Suprapubic skin (tissue), 4 donors: ENCODE data around the gene MYO1E. TPM values are rescaled to one million over a fixed set of nuclear protein-coding genes. Genes with fewer than 3 reads are reported as not detected.

Experiments
- DNase-seq, 2 donors: peaks; one replicate each; pipeline ENCODE4 v3.0.0-alpha.2; 2019; ENCODE audit warnings: low spot score in 2 of 2
- H3K27ac ChIP-seq: fragments of 200-600 bp; sonication (generic); one replicate; pipeline ENCODE4 v1.5.1; 2019
- H3K27me3 ChIP-seq: fragments of 200-600 bp; sonication (generic); one replicate; pipeline ENCODE4 v1.5.1; 2019
- H3K36me3 ChIP-seq: fragments of 200-600 bp; sonication (generic); one replicate; pipeline ENCODE4 v1.5.1; 2019
- H3K4me1 ChIP-seq: fragments of 200-600 bp; sonication (generic); one replicate; pipeline ENCODE4 v1.5.1; 2019
- H3K4me3 ChIP-seq: fragments of 200-600 bp; sonication (generic); one replicate; pipeline ENCODE4 v1.5.1; 2019; ENCODE audit warnings: mild to moderate bottlenecking
- H3K9me3 ChIP-seq: fragments of 200-600 bp; sonication (generic); one replicate; pipeline ENCODE4 v1.5.1; 2019
- EP300 ChIP-seq: sonication (generic); formaldehyde crosslinking; IDR thresholded peaks from one replicate; pipeline ENCODE4 v1.6.1; 2017; ENCODE audit warnings: antibody characterized with exemption
- POLR2A ChIP-seq, 2 donors: fragments of 450-650 bp; IDR thresholded peaks; one replicate each; pipeline ENCODE4 v1.6.1; 2017; ENCODE audit warnings: antibody characterized with exemption in 2 of 2, mild to moderate bottlenecking in 2 of 2, moderate library complexity in 2 of 2
- POLR2AphosphoS5 ChIP-seq, 3 donors: sonication (generic); formaldehyde crosslinking; IDR thresholded peaks; one replicate each; pipeline ENCODE4 v1.6.1; 2017; ENCODE audit warnings: antibody characterized with exemption in 3 of 3
- WGBS: methylation state at CpG from one replicate; pipeline ENCODE4 v1.1.5; 2018; 5-methylcytosine and 5-hydroxymethylcytosine counted together
- total RNA-seq, 4 donors: library from RNA; depleted of rRNA; stranded (reverse); fragments of >200 nt; gene quantifications; one replicate each; pipeline ENCODE4 v1.1.0, GENCODE V29; 2016
- TF ChIP-seq, protein P1 (sequence below), 2 donors: fragments of 200-600 bp in 1 of 2; fragments of 450-650 bp in 1 of 2; sonication (generic) in 1 of 2; IDR thresholded peaks; one replicate each; pipeline ENCODE4 v1.5.1; 2016 to 2019; ENCODE audit warnings: antibody characterized with exemption in 2 of 2, mild to moderate bottlenecking in 1 of 2, moderate library complexity in 1 of 2

Gene MYO1E
- total RNA-seq, 4 donors from 2014 or later: 79.7 to 171 (median 144) TPM

DNA sequence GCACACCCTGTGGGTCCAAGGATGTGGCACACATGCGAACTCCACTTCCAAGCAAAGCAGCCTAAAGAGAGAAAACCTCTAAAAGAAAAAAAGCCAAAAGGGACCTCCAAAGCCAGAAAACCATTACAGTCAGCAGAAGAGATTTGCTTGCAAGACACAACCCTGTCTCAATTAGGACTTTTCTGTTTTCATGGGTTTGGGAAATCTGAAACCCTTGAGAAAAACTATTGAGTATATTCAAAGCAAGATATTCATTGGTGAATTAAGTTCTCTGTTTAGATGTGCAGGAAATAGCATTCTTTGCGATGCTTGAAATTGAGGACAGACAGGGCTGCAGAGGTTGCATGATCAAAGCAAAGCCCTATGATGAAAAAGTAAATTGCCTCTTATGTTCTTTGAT, 176.3 kb downstream of the MYO1E start:
- TF ChIP-seq, protein P1, sequence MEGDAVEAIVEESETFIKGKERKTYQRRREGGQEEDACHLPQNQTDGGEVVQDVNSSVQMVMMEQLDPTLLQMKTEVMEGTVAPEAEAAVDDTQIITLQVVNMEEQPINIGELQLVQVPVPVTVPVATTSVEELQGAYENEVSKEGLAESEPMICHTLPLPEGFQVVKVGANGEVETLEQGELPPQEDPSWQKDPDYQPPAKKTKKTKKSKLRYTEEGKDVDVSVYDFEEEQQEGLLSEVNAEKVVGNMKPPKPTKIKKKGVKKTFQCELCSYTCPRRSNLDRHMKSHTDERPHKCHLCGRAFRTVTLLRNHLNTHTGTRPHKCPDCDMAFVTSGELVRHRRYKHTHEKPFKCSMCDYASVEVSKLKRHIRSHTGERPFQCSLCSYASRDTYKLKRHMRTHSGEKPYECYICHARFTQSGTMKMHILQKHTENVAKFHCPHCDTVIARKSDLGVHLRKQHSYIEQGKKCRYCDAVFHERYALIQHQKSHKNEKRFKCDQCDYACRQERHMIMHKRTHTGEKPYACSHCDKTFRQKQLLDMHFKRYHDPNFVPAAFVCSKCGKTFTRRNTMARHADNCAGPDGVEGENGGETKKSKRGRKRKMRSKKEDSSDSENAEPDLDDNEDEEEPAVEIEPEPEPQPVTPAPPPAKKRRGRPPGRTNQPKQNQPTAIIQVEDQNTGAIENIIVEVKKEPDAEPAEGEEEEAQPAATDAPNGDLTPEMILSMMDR (IDR thresholded peaks at IDR 0.05): no peak
- TF ChIP-seq POLR2A (IDR thresholded peaks at IDR 0.05) (no peak), EP300 (no peak), POLR2AphosphoS5 (IDR thresholded peaks at IDR 0.05) (no peak)
- no peaks in the 10 kb centered on the region for H3K9me3 ChIP-seq
- no peak for DNase-seq
- H3K36me3 ChIP-seq: peaks cover 43% of the 10 kb centered on the region
- no peaks in the 10 kb centered on the region for H3K27me3 ChIP-seq
- H3K4me1 ChIP-seq: no peaks in the 10 kb centered on the region
- H3K27ac ChIP-seq: no peak overlapping the region
- 96% methylated on average over 2 of the region's 2 CpGs for WGBS
- no peak overlapping the region for H3K4me3 ChIP-seq

DNA sequence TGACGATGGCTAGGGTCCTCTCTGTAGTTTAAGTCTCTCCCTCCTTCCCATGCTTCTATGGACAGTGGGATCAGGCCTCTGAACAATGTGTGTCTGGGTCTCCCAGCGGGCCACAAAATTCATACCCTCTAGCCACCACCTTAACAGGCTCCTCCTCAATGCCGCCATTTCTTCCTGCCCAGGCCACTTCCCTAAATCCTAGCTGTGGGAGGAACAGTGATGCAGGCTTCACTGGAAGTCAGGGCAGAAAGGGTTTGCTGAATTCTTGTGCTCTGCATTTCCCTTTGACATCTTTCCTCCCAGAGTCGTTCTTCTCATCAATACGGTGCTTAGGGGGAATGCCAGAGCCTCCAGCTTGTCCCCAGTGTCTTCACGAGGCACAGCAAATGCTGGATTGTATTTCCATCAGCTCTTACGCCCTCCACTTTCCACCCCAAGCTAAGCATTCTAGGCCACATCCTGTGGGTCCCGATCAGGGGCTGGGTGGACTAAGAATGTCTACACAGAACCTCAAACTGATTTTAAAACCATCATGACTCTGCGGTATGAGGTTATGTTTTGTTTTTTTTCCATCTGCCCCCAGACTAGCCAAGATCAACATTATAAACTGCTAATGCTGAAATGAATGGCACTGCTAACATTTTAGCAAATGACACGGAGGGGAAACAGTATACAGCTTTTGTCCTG, 177.9 kb downstream of the MYO1E start:
- 94% methylated on average over 10 of the region's 10 CpGs for WGBS

DNA sequence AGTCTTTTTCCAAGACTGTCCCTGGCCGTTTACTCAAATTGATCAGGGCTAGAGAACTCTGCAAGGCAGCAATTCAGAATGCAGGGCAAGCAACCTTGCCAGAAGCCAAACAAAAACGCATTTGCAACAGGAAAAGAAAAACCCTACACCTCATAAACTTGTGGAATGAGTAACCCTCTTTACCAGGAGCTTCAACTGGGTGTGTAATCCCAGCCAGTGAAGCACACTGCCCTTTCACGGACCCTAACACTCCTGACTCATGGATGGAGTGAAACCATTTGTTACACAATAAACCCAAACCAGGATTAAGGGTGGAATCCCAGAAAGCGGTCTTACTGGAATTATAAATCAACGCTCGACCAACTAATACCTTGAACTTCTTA, 180.8 kb downstream of the MYO1E start:
- 74% methylated on average over 6 of the region's 6 CpGs for WGBS
- no peaks in the 10 kb centered on the region for H3K9me3 ChIP-seq
- no peaks in the 10 kb centered on the region for H3K27me3 ChIP-seq
- H3K36me3 ChIP-seq: peaks cover 56% of the 10 kb centered on the region
- no peak for DNase-seq
- H3K4me3 ChIP-seq: no peak overlapping the region
- no peak overlapping the region for H3K27ac ChIP-seq
- H3K4me1 ChIP-seq: no peaks in the 10 kb centered on the region
- TF ChIP-seq EP300: no peak
- TF ChIP-seq POLR2AphosphoS5 (IDR thresholded peaks at IDR 0.05): no peak
- TF ChIP-seq, protein P1 (IDR thresholded peaks at IDR 0.05): no peak
- no peak for TF ChIP-seq POLR2A (IDR thresholded peaks at IDR 0.05)

More for the DNA sequence above, 177.9 kb downstream of the MYO1E start:
- no peak for DNase-seq
- no peak overlapping the region for H3K4me3 ChIP-seq
- no peaks in the 10 kb centered on the region for H3K9me3 ChIP-seq
- no peaks in the 10 kb centered on the region for H3K27me3 ChIP-seq
- no peak for TF ChIP-seq POLR2AphosphoS5 (IDR thresholded peaks at IDR 0.05)
- H3K4me1 ChIP-seq: no peaks in the 10 kb centered on the region
- peaks cover 50% of the 10 kb centered on the region for H3K36me3 ChIP-seq
- no peak overlapping the region for H3K27ac ChIP-seq

DNA sequence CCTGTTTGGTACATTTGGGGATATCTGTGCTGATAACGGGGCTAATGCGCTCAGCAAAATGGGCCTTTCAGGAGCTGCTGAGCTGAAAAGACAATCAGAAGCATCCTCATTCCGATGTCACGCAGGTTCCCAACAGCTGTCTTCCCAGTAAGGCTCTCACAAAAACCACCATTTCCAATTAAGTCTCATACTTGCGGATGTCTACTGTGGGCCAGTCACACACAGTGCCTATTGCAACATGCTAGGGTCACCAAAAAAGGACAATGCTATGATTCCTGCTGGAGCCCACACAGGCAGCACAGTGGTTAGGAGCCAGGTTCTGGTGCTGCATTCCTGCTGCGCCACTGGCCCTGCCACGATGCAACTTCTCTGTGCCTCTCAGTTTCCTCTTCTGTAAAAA, 182.4 kb downstream of the MYO1E start:
- H3K4me1 ChIP-seq: no peaks in the 10 kb centered on the region
- peaks cover 58% of the 10 kb centered on the region for H3K36me3 ChIP-seq
- H3K4me3 ChIP-seq: no peak overlapping the region
- H3K9me3 ChIP-seq: no peaks in the 10 kb centered on the region
- no peak overlapping the region for H3K27ac ChIP-seq
- WGBS: 89% methylated on average over 7 of the region's 7 CpGs
- no peaks in the 10 kb centered on the region for H3K27me3 ChIP-seq
- TF ChIP-seq POLR2A (IDR thresholded peaks at IDR 0.05) (no peak), EP300 (no peak), POLR2AphosphoS5 (IDR thresholded peaks at IDR 0.05) (no peak)
- TF ChIP-seq, protein P1 (IDR thresholded peaks at IDR 0.05): no peak
- DNase-seq: no peak

DNA sequence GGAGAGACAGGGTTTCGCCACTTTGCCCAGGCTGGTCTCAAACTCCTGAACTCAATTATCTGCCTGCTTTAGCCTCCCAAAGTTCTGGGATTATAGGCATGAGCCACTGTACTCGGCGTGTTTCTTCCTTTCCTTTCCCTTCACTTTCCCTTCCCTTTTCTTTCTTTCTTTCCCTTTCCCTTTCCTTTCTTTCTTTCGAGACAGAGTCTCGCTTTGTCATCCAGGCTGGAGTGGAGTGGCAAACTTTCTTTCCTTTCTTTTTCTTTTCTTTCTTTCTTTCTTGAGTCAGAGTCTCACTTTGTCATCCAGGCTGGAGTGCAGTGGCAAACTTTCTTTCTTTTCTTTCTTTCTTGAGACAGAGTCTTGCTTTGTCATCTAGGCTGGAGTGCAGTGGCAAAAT, 183.4 kb downstream of the MYO1E start:
- Histone ChIP-seq H3K4me3 (no peak overlapping the region), H3K27ac (no peak overlapping the region), H3K9me3 (no peaks in the 10 kb centered on the region), H3K36me3 (peaks cover 52% of the 10 kb centered on the region), H3K4me1 (no peaks in the 10 kb centered on the region), H3K27me3 (no peaks in the 10 kb centered on the region)
- TF ChIP-seq, protein P1 (IDR thresholded peaks at IDR 0.05): no peak
- TF ChIP-seq EP300: no peak
- TF ChIP-seq POLR2AphosphoS5 (IDR thresholded peaks at IDR 0.05): no peak
- no peak for TF ChIP-seq POLR2A (IDR thresholded peaks at IDR 0.05)
- no peak for DNase-seq
- WGBS: 93% methylated on average over 5 of the region's 5 CpGs

DNA sequence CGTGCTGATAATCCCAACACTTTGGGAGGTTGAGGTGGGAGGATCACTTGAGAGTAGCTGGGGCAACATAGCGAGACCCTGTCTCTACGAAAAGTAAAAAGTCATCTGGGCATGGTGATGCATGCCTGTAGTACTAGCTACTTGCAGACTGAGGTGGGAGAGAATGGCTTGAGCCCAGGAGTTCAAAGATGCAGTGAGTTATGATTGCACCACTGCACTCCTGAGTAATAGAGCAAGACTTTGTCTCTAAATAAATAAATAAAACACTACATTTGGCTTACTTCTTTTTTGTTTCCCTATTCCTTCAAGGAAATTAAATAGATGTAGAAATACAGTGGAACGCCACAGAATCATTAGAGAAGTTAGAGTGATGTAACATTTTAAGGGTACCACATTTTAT, 186.2 kb downstream of the MYO1E start:
- no peaks in the 10 kb centered on the region for H3K4me1 ChIP-seq
- H3K4me3 ChIP-seq: no peak overlapping the region
- no peaks in the 10 kb centered on the region for H3K27me3 ChIP-seq
- H3K27ac ChIP-seq: no peak overlapping the region
- H3K36me3 ChIP-seq: peaks cover 52% of the 10 kb centered on the region
- peaks cover 5% of the 10 kb centered on the region for H3K9me3 ChIP-seq
- WGBS: 90% methylated on average over 4 of the region's 4 CpGs
- TF ChIP-seq POLR2AphosphoS5 (IDR thresholded peaks at IDR 0.05) (no peak), POLR2A (IDR thresholded peaks at IDR 0.05) (no peak), EP300 (no peak)
- TF ChIP-seq, protein P1 (IDR thresholded peaks at IDR 0.05): no peak
- no peak for DNase-seq
